HCT116 (cell line): ENCODE measurements around the gene CREB1.
A peak's percentile ranks its signal among the peaks of the same experiment; 100 is the strongest.

Experiments
- ATF3 ChIP-seq: IDR thresholded peaks from 2 replicates; pipeline ENCODE4 v1.6.1; 2012
- CTCF ChIP-seq, 3 experiments: fragments of 200-600 bp in 1 of 3; sonication (generic) in 1 of 3; IDR thresholded peaks in 2 of 3; conservative IDR thresholded peaks in 1 of 3; 2 replicates each; pipeline ENCODE4 v1.5.1; 2012 to 2017; ENCODE audit warnings: low read depth in 2 of 3, low read length in 2 of 3, antibody characterized with exemption in 1 of 3, borderline replicate concordance in 1 of 3, control low read depth in 1 of 3, mild to moderate bottlenecking in 1 of 3, mixed read lengths in 1 of 3, mixed run types in 1 of 3, moderate library complexity in 1 of 3; ENCODE audit not compliant: insufficient read depth in 1 of 3
- FOSL1 ChIP-seq: IDR thresholded peaks from 2 replicates; pipeline ENCODE4 v1.6.1; 2012; ENCODE audit warnings: low read depth
- JUND ChIP-seq: IDR thresholded peaks from 2 replicates; pipeline ENCODE4 v1.6.1; 2012
- POLR2A ChIP-seq: IDR thresholded peaks from 2 replicates; pipeline ENCODE4 v1.7.0; 2011; ENCODE audit warnings: borderline replicate concordance; ENCODE audit not compliant: insufficient read depth, insufficient read length; ENCODE audit errors: extremely low read depth
- POLR2AphosphoS5 ChIP-seq: IDR thresholded peaks from 2 replicates; pipeline ENCODE4 v1.6.1; 2011; ENCODE audit warnings: mild to moderate bottlenecking, low read depth, low read length, moderate library complexity
- RAD21 ChIP-seq: IDR thresholded peaks from 2 replicates; pipeline ENCODE4 v1.6.1; 2012; ENCODE audit warnings: low read depth, mild to moderate bottlenecking
- REST ChIP-seq: IDR thresholded peaks from 2 replicates; pipeline ENCODE4 v1.6.1; 2012; ENCODE audit warnings: low read depth
- SIN3A ChIP-seq: IDR thresholded peaks from 2 replicates; pipeline ENCODE4 v1.6.1; 2012; ENCODE audit warnings: low read depth
- YY1 ChIP-seq: IDR thresholded peaks from 2 replicates; pipeline ENCODE4 v1.6.1; 2011; ENCODE audit warnings: low read length, low read depth, moderate library complexity, mild to moderate bottlenecking; ENCODE audit not compliant: insufficient replicate concordance; ENCODE audit errors: extremely low read depth
- ZBTB33 ChIP-seq: IDR thresholded peaks from 2 replicates; pipeline ENCODE4 v1.6.1; 2011; ENCODE audit warnings: mild to moderate bottlenecking, low read length, moderate library complexity; ENCODE audit not compliant: insufficient replicate concordance; ENCODE audit errors: extremely low read depth
- ZFX ChIP-seq: fragments of 450-650 bp; IDR thresholded peaks from 2 replicates; pipeline ENCODE4 v1.6.1; 2017
- TF ChIP-seq, protein P1 (sequence below): IDR thresholded peaks from 2 replicates; pipeline ENCODE4 v1.6.1; 2012

DNA sequence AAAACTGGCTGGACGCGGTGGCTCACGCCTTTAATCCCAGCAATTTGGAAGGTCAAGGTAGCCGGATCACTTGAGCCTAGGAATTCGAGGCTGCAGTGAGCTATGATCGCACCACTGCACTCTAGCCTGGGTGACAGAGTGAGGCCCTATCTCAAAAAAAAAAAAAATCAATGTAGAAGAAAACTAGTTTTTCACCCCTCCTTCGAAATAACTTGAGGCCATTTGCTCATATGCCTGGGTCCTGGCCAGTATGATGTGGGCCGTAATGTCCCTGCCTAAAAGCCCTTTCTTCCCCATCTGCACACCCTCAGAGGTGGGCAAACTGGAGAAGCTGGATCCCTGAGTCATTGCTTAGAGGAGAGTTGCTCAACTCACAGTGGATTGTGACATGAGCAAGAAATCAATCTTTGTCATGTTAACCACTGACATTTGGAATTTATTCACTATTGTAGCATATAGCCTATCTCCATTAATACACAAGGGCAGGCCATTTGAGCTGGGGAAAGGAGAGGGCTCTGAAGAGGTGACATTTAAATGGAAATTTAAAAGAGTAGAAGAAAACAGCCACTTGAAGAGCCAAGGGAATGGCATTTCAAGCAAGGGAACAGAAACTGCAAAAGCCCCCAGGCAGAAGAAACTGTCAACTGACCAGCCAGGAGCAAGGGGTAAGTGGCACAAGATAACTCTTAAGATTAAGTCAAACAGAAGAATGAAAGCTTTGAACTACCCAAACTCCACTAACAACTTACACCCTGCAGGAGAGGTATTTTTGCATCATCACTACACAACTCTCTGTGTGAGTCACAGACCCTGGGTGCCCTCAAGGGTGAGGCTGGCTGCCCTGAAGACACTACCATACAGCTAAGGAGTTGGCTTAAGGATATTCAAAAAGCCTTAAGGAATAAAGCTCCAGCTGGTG lies 103.1 kb downstream of the CREB1 start:
- TF ChIP-seq POLR2A (no peak), CTCF (IDR thresholded peaks at IDR 0.05 in 2 of 3, conservative IDR thresholded peaks at IDR 0.05 in 1 of 3; ENCODE audit: borderline replicate concordance in 1 of 3, insufficient read depth in 1 of 3, low read depth in 2 of 3, low read length in 2 of 3) (no peak), RAD21 (no peak), YY1 (no peak), ZFX (no peak), POLR2AphosphoS5 (no peak), FOSL1 (peak; percentile 69), ZBTB33 (no peak), SIN3A (no peak; the same call in 1 of the 2 replicates), ATF3 (no peak; the same call in 1 of the 2 replicates), JUND (peak; percentile 76), REST (no peak)
- TF ChIP-seq, protein P1, sequence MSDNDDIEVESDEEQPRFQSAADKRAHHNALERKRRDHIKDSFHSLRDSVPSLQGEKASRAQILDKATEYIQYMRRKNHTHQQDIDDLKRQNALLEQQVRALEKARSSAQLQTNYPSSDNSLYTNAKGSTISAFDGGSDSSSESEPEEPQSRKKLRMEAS = peak; percentile 14; the same call in 1 of the 2 replicates
